LoVo (cell line): ENCODE results near the gene SDHAF3.
"Not testable (repeated sequence)": the region's sequence is repeated elsewhere in the genome, so short reads cannot be mapped to it uniquely, and the experiment has no call there.

Source experiments
- DNase-seq: peaks from one replicate; pipeline ENCODE4 v3.0.0-alpha.2; 2016; ENCODE audit warnings: low spot score

SDHAF3 gene

DNA sequence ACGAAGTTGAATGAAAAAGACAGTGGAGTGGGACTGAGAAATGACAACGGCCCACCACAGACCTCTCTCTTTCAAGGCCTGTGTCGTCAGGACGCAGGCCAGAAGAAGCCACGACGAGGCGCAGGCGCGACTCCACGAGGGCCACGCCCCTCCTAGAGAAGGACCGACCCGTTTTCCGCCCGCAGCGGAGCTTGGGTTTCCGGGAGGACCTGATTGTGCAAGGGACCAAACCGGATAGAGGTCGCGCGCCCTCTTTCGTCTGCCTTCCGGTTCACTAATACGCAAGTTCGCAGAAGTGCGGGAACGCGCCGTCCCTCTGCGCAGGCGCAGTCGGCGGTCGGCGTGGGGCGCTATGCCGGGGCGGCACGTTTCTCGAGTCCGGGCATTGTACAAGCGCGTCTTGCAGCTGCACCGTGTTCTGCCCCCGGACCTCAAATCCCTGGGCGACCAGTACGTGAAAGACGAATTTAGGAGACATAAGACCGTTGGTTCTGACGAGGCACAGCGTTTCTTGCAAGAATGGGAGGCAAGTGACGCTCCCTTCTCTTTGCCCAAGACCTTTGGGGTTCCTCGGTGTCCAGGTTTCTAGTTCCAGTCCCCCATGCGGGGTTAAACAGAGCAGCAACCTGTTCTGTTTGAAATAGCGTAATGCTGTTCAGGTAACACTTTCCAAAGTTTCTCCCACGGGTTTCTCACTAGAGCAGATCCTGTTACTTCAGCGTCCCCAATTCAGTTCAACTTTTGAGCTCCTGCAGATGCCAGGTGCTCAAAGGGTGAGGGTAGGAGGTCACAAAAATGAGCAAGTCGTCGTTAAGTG, at the start of gene SDHAF3:
Gene SDHAF3 (plus strand): TSS at position 327 of the 817 bp plus-strand sequence. CDS start 26 bp downstream, at position 353.
- peak; percentile 100 for DNase-seq

DNA sequence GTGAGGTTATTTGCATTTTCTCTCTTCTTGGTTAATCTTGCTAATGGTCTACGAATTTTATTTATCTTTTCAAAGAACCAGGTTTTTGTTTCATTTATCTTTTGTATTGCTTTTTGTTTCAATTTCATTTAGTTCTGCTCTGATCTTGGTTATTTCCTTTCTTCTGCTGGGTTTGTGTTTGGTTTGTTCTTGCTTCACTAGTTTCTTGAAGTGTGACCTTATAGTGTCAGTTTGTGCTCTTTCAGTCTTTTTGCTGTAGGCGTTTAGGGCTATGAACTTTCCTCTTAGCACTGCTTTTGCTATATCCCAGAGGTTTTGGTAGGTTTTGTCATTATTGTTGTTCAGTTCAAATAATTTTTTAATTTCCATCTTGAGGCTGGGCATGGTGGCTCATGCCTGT, 45.5 kb upstream of the SDHAF3 start:
- DNase-seq: not testable (repeated sequence)

DNA sequence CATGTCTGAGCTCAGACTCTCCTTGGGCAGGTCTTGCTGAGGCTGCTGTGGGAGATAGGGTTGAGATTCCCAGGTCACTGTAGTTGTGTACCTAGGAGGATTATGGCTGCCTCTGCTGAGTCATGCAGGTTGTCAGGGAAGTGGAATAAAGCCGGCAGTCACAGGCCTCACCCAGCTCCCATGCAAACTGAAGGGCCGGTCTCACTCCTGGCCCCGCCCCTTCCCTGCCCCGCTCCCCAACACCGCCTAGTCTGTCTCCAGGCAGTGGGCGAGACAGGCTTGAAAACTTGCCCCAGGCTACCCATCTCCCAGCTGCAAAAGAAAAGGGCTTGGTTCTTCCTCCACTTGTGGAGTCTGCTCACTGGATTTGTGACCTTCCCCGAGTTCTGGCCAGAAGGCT, 41.6 kb upstream of the SDHAF3 start:
- DNase-seq: peak; percentile 62

DNA sequence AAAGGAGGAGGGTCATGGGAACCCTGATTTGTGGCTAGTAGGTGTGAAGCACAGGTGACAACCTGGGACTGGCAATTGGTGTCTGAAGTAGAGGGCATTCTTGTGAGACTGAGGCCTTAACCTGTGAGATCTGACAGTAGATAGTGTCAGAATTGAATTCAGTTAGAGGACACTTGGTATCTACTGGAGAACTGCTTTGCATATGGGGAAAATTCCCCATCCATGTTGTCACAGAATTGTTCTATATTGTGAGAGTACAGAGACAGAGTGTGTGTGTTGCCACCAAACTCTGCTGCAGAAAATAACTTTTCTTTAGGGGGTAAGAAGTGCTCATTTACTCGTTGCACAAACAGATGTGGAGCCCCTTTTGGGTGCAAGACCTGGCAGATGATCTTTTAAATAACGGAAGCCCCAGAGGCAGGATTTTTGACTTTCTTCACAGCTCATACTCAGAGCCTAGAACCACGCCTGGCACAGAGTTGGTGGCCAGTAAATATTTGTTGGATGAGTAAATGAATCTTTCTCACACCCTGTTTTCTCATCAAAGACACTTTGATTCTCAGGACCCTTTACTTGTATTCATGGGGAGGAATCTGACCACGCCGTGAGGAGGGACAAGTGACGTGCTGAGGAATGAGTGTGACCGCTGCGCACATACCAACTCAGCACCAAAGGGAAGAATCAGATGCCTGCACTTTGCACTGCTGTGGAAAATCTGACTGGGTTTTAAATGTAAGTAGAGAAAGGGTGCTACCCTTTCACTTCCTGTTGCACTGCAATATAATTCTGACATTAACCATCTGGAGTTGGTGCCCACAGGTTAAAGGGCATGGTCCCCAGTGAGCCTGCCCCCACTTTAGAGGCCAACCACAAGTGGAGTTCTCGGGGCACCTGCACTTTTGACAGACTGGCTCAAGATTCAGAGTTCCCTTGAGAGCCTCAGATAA, 39.2 kb upstream of the SDHAF3 start:
- DNase-seq: peak; percentile 47

DNA sequence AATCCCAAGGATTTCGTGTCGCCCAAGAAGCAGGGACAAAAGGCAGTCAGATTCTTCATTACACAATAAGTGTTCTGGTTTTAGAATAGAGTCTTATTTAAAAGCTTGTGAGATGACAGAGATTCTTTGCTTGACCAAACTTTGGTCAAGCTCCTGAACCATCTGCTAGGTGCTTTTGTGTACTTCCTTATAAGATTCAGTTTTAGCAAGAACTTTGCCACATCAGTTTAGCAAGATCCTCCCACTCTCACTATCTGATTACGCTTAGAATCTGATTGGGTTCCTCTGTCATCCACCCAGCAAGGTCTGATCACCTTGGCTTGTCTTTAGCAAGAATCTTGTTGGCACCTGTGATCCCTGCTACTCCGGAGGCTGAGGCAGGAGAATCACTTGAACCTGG, 38.2 kb upstream of the SDHAF3 start:
- no peak for DNase-seq

DNA sequence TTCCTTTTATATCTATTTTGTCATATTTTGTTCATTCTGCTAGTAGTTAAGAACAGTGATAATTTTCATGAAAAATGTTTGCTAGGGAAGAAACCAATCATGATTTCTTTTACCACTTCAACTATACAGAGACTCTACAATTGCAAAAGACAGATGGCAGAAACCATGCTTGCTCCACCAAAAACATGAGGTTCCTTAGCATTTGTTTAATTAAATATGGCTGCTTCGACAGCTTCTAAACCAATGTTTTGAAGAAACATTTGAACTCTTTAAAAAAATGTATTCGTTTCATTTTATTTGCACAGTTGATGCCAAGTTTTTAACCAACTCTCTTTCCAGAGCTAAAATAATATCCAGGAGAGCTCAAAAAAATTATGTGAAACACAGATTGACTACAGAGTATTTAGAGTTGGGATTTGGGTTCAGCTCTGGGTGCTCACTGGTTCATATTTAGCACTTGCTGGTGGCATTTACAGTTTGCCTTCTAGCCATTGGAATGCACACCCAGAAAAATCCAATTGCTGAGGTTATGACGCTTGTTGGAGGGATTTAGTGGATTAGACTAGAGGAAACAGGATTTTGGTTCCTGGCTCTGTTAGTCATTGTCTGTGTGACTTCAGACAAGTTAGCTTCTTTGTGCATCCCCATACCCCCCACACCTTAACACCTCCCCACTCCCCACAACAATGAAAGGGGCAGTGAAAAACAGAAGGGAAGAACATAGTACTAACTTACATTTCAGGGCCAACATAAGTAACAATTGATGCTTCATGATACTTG, 35.8 kb upstream of the SDHAF3 start:
- no peak for DNase-seq

DNA sequence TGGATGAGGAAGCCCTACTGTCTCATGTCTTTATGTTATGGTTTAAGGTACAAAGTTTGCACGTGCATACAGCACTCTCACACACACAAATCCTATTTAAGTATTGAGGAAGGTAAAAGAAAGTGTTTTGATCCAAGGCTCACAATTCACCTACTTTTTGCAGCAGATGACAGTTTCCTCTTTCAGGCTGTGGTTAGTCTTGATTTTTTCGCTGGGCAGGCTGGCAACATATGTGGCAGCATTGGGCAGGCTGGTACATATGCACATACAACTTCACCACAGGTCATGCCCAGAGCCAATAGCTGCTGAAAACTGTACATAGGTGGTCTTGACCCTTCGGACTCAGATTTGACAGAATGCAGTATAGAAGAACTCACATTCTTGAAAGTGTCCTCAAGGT, 29.1 kb upstream of the SDHAF3 start:
- no peak for DNase-seq

DNA sequence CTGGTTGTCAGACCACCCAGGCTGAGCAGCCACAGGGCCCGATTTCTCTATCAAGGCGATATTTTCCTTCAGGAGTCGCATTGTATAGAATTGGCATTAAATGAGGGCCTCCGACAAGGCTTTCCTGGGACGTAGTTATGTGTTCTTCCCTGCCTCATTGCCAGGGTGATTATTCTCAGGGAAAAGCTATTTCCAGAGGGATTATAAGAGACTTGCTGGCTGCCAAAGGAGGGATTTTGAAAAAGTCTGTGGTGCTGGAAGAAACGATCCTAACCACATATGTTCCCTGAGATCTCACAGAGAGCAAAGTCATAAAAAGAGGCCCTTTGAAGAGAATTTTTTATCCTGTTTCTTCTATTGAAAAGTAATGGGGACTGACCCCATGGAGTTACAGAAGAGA, 27.7 kb upstream of the SDHAF3 start:
- DNase-seq: no peak

DNA sequence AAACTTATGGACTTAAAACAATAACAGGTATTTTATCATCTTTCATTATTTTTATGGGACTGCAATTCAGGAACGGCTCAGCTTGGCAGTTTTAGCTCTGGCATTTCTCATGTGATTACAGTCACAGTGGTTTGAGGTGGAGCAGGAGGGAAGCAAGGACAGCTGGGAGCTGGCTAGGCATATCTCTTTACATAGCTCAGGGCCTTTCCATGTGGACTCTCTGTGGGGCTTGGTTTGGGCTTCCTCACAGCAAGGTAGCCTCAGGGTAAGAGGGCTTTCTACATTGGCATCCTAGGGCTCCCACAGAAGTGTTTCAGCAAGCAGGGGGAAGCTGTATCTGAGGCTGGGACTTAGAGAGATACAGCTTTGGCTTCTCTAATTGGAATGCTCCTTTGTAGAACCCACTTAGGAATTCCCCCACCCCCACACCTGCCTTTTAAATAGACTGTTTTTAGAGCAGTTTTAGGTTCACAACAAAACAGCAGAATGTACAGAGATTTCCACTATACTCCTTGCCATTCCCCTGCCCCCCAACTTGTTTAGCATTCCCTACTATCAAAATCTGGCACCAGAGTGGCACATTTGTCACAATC, 26.6 kb upstream of the SDHAF3 start:
- DNase-seq: no peak

DNA sequence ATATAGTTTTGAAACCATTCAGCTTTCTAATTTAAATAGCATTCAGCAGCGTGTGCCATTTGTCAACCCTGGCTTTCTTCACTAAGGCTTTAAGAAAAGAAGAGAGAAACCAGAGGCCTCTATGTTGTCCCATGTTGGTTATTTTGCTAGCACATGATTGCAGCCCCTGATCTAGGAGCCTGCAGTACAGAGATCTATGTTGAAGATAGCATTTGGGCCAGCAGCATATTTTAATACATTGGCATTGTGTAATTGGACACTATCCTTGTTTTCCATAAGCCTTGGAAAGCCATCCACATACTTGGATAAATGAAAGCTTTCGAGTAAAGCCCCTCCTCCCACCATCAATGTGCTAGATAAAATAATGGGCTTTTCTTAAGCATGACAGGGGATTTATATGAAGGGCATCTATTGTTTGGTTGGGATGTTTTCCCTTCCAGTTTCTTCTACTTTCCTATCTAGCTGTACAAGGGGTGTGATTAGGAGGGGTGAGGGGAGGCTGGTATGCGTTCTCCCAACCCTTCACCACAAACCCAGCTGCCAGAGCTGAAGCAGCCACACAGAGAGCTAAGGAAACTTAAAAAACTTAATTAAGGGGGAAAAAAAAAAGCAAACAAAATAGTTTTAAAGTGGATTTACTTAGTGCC, 23.1 kb upstream of the SDHAF3 start:
- DNase-seq: no peak

DNA sequence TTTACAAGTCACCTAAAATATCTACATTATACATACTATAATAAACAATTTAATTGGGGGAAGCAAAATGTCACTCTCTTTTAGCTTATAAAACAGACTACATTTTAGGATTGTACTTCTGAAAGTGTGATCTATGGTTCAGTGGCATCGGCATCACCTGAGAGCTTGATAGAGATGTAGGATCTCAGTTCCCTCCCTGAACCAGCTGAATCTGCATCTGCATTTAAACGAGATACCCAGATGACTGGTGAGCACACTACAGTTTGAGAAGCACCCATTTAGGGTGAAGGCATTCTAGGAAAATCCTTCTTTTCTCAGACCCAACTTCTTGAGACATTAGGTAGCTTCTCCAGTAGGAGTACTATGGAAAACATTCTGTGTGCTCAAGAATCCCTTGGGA, 21.5 kb upstream of the SDHAF3 start:
- DNase-seq: no peak

DNA sequence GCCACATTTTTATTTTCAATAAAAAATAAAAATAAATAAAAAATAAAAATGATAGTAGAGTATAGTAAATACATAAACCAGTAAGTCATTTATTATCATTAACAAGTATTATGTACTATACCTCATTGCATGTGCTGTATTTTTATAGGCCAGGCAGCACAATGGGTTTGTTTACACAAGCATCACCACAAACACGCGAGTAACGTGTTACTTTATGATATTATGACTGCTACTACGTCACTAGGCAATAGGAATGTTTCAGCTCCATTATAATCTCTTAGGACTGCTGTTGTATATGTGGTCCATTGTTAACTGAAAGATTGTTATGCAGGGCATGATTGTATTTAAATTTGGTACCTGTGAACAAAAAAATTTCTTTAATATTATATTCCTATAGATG, 20.8 kb upstream of the SDHAF3 start:
- DNase-seq: no peak

DNA sequence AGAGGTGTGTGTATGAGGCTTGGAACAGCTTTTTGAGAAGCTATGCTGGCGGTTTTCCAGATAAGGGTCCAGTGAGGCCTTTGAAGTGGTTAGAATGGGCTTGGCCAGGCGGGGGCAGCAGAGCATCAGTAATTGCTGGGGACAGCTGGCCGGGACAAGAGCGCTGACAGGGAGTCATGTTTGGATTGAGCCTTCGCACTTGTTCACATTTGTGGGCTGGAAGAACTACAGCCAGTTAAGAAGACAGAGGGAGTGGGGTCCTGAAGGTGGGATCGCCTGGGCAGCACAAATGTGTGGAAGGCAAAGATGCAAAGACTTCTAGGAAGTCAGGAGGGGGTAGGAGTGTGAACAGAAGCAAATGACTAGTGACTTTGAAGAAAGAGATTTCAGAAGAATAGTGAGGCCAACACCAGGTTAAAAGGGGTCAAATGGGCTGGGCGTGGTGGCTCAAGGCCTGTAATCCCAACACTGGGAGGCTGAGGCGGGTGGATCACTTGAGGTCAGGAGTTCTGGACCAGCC, 12.7 kb upstream of the SDHAF3 start:
- peak; percentile 89 for DNase-seq

DNA sequence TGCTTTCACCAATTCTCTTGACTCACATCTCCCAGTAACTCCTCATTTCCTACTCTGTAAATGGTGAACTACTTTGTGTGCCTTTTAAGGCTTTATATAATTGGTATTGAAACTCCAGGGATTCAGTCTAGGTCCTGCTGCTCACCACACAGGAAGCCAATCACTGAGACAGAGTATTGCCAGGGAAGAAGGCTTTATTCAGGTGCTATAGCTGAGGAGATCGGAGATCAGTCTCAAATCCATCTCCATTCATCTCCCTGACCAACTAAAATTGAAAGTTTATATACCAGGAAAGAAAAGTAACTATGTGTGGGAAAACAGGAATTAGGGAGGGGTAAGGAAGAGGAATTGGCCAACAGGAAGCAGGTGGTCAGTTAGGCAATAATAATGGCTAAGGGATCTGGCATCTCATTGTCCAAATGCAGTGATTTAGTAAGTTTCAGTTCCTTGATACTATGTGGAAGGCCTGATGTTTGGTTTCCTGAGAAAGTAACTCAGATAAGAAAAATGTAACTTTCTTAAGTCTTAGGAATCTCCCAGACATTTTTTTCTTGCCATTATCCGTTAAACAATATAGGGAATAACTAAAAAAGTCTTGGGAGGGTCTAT, 10.2 kb upstream of the SDHAF3 start:
- DNase-seq: no peak

DNA sequence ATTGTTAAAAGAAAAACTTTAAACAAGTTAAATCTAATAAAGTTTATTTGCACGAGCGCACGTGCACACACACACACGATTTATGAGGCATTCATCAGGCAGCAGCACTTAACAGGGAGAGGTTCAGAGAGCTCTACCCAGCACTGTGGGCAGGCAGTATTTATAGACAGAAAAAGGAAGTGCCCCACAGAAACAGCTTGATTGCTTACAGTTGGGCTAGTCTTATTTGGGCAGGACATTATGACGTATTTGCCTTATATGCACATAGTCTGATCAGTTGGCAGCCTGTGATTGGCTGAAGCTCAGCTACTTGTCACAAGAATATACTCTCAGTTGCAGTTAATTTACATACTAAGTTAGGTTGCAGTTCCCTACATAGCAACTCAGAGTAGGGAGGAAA, 1.2 kb upstream of the SDHAF3 start:
- no peak for DNase-seq

DNA sequence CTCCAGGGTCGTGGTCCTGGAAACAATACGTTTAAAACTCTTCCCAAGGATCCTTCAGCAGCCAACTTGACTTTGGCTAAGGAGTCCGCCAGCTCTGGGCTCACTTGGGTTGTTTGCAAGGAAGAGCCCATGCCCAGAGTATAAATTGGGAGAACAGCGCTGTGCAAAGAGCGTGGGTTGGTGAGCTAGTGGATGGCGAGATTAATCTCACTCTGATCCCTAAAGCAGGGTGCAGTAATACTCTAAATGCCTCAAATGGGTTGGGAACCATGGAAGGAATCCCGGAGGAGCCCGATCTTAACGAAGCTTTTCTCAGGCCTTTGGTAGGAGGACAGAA, 495 bp upstream of the SDHAF3 start:
- DNase-seq: no peak

DNA sequence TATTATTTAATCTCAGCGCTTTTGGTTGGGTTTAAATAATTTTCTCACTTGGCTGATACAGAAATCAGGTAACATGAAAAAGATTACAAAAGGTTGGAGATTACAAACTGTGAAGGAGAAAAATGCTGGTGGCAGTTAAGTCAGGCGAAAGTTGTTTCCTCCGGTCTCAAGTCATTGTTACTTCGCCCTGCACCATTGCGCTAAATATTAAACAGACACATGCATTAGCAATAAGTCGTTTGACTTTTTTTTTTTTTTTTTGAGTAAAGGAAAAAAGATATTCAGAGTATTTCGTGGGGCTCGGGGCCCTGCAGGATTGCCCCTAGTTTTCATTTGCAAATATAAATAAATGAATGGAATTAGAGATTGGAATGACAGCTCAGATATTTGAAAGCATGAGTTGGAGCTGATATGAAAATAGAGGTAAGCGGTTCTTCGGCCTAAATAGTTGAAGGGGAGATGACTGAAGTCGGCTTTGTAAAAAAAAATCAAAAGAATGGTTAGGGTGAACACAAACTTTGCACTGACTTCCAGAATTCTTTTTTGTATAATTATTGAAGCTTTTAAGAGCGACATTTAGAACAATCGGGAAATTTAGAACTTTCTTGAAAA, 914 bp downstream of the SDHAF3 start:
- peak; percentile 18 for DNase-seq

DNA sequence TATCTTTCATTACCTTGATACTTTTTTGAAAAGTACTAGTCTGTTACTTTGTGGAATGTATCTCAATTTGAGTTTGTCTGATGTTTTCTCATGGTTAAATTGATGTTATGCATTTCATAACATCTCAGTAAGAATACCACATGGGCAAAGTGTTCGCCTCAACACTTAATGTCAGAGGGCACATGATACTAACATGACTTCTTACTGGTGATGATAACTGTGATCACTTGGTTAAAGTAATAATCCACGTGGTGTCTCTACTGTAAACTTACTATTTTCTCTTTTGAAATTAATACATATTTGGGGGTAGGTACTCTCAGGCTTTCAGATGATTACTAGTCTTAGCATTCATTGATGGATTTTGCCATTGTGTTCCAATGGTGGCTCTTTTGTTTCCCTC, 2.2 kb downstream of the SDHAF3 start:
- no peak for DNase-seq

DNA sequence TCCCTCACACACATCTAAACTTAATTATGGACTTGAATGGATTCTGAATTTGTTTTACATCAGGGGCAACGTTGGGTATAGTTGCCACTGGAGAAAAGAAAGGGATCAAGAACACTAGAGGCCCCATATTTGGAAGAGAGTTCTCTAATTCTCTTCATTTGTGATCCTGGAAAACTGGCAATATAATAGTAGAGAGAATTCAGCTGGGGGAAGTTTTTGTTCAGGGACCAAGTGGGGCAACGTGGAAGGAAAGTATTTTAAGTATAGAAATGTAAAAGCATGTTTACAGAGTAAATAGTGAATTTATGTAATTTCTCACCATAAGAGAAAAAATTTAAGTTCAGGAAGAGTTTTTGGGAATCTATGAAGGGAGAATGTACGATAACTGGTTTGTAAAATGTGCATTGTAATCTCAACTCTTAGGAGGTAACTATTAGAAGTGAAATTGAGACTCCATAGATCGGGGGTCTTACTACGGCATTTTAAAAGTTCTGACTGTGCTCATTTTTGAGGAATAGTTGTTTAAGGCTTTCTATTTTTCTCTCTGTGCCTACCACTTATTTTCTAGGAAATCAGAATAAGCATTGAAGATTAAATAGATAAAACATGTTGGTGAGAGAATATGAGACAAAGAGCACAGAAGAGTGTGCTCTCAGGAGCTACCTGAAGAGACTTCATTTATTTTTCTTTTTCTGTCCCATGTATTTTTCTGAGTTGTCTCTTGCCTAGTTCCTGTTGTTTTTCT, 3.4 kb downstream of the SDHAF3 start:
- DNase-seq: no peak

DNA sequence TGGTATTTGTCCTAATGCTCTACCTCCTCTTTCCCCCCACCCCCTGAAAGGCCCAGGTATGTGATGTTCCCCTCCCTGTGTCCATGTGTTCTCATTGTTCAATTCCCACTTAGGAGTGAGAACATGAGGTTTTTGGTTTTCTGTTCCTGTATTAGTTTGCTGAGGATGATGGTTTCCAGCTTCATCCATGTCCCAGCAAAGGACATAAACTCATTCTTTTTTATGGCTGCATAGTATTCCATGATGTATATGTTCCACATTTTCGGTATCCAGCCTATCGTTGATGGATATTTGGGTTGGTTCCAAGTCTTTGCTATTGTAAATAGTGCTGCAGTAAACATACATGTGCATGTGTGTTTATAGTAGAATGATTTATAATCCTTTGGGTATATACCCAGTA, 5.6 kb downstream of the SDHAF3 start:
- not testable (repeated sequence) for DNase-seq
